ENCODE data around the gene MYBPH.

The MYBPH gene

DNA sequence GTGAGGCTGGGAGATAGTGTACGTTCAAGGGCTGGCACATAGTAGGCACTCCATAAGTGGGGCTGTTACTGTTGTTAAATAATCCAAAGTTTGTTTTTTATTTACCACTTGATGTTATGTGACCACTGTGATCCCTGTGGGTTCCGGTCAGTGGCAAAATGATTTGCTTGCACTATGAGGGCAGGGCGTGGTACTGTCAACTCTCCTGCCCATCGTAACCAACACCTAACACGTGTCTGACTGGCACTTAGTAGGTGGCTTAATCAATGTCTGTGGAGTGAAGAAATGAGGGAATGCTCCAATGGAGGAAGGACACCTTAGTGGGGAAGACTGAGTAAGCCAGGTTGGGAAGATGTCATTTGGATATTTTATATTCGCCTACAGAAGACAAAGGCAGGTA is 33.5 kb downstream of the MYBPH start:
- Histone ChIP-seq H3K4me1 (ENCODE audit: low read depth, poor library complexity, severe bottlenecking) (no peaks in the 10 kb centered on the region), H3K4me2 (no peak overlapping the region), H3K27me3 (ENCODE audit: insufficient read depth, low read depth) (no peaks in the 10 kb centered on the region; the same call in 1 of the 2 replicates), H3K36me3 (ENCODE audit: insufficient read depth) (no peaks in the 10 kb centered on the region), H4K20me1 (ENCODE audit: insufficient read depth) (no peaks in the 10 kb centered on the region), H3K4me3 (IDR thresholded peaks at IDR 0.05; ENCODE audit: insufficient read depth, low read depth, low read length) (no peak overlapping the region), H3K79me2 (ENCODE audit: insufficient read depth, low read depth) (no peaks in the 10 kb centered on the region), H2AFZ (ENCODE audit: low read depth) (no peak overlapping the region), H3K27ac (no peak overlapping the region), H3K9ac (no peak overlapping the region)
- TF ChIP-seq, protein P1, sequence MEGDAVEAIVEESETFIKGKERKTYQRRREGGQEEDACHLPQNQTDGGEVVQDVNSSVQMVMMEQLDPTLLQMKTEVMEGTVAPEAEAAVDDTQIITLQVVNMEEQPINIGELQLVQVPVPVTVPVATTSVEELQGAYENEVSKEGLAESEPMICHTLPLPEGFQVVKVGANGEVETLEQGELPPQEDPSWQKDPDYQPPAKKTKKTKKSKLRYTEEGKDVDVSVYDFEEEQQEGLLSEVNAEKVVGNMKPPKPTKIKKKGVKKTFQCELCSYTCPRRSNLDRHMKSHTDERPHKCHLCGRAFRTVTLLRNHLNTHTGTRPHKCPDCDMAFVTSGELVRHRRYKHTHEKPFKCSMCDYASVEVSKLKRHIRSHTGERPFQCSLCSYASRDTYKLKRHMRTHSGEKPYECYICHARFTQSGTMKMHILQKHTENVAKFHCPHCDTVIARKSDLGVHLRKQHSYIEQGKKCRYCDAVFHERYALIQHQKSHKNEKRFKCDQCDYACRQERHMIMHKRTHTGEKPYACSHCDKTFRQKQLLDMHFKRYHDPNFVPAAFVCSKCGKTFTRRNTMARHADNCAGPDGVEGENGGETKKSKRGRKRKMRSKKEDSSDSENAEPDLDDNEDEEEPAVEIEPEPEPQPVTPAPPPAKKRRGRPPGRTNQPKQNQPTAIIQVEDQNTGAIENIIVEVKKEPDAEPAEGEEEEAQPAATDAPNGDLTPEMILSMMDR (conservative IDR thresholded peaks at IDR 0.05; ENCODE audit: low read depth, low read length), result no peak

DNA sequence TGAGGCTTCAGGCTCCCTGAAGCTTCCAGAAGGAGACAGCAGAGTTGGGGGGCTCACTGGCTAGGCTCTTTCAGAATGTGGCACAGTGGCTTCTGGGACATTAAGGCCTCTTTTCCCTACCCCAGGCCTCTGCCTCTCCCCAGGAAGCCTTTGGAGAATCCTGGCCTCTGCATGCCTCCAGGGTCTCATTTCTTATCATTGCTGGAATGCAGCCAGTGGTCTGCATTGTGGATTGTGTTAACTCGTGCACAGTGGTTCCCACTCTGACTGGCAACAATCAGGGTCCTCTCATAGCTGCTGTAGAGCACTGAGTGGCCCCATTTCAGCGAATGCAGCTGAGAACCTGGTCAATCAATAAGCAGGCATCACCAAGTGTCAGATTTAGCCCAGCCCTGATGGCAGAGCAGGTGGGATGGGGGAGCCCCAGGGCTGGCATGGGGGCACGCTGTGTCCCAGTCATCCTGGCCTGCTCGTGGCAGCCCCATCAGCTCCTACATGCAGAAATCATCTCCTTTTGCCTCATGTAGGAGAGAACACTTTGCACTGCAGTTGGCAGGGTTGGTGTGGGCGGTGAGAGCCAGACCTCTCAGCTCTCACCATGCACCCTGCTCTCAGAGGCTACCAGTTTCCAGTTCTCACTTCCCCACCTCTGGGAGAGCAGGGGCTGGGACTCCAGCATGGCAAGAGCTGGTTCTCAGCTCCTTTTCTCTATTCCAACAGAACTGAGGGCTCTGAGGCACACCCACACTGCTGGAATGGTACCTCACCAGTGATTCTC is 34.7 kb downstream of the MYBPH start:
- Histone ChIP-seq H3K4me2 (no peak overlapping the region), H2AFZ (ENCODE audit: low read depth) (no peak overlapping the region)
- TF ChIP-seq, protein P1 (conservative IDR thresholded peaks at IDR 0.05; ENCODE audit: low read depth, low read length), result no peak

DNA sequence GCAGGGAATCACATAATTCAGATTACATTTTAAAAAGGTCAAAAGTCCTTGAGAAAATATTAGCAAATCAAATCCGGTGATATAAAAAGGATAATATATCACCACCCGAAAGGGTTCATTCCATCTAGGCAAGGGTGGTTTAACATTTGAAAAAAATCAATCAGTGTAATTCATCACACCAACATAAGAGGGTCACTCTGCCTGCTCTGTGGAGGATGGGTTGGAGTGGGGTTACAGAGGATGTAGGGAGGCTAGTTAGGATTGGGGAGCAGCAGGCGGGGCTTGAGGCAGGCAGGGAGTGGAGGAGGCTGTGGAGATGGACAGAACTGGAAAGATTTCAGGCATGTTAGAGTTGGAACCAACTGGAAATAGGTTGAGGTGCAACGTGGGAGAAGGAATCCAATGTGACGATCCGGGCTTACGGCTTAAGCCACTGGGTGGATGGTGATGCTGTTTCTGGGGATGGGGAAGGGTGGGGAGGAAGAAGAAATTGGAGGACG is 35.6 kb downstream of the MYBPH start:
- Histone ChIP-seq H3K36me3 (ENCODE audit: insufficient read depth) (no peaks in the 10 kb centered on the region), H3K4me3 (IDR thresholded peaks at IDR 0.05; ENCODE audit: insufficient read depth, low read depth, low read length) (no peak overlapping the region), H3K27me3 (ENCODE audit: insufficient read depth, low read depth) (no peaks in the 10 kb centered on the region; the same call in 1 of the 2 replicates), H2AFZ (ENCODE audit: low read depth) (no peak overlapping the region), H4K20me1 (ENCODE audit: insufficient read depth) (no peaks in the 10 kb centered on the region), H3K9ac (no peak overlapping the region), H3K4me1 (ENCODE audit: low read depth, poor library complexity, severe bottlenecking) (no peaks in the 10 kb centered on the region), H3K27ac (no peak overlapping the region), H3K4me2 (no peak overlapping the region), H3K79me2 (ENCODE audit: insufficient read depth, low read depth) (no peaks in the 10 kb centered on the region)
- TF ChIP-seq, protein P1 (conservative IDR thresholded peaks at IDR 0.05; ENCODE audit: low read depth, low read length), result no peak

More for the DNA sequence above, 34.7 kb downstream of the MYBPH start:
- H3K9ac ChIP-seq, result no peak overlapping the region
- no peaks in the 10 kb centered on the region for H3K36me3 ChIP-seq (ENCODE audit: insufficient read depth)
- H3K27me3 ChIP-seq (ENCODE audit: insufficient read depth, low read depth), result no peaks in the 10 kb centered on the region; the same call in 1 of the 2 replicates
- no peak overlapping the region for H3K27ac ChIP-seq
- H3K4me1 ChIP-seq (ENCODE audit: low read depth, poor library complexity, severe bottlenecking), result no peaks in the 10 kb centered on the region
- no peak overlapping the region for H3K4me3 ChIP-seq (IDR thresholded peaks at IDR 0.05; ENCODE audit: insufficient read depth, low read depth, low read length)
- no peaks in the 10 kb centered on the region for H4K20me1 ChIP-seq (ENCODE audit: insufficient read depth)
- no peaks in the 10 kb centered on the region for H3K79me2 ChIP-seq (ENCODE audit: insufficient read depth, low read depth)

DNA sequence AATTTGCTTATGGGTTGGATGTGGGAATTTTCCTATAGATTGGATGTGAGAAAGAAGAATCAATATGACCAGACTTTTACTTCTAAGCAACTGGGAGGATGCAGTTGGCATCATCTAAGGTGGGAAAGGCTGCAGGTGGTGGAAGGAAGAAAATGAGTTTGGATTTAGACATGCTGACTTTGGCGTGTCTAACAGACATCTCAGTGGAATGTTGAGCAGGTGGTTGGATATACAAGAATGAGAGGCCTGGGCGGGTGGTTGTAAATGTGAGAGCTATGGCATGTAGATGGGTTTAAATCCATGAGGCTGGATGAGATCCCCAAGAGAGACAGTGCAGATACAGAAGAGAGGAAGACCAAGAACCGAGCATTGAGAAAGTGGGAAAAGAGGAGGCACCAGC is 37.6 kb downstream of the MYBPH start:
- Histone ChIP-seq H3K4me2 (no peak overlapping the region), H3K36me3 (ENCODE audit: insufficient read depth) (no peaks in the 10 kb centered on the region), H3K27ac (no peak overlapping the region), H3K27me3 (ENCODE audit: insufficient read depth, low read depth) (no peaks in the 10 kb centered on the region; the same call in 1 of the 2 replicates), H3K4me3 (IDR thresholded peaks at IDR 0.05; ENCODE audit: insufficient read depth, low read depth, low read length) (no peak overlapping the region), H4K20me1 (ENCODE audit: insufficient read depth) (no peaks in the 10 kb centered on the region), H2AFZ (ENCODE audit: low read depth) (no peak overlapping the region), H3K4me1 (ENCODE audit: low read depth, poor library complexity, severe bottlenecking) (no peaks in the 10 kb centered on the region), H3K9ac (no peak overlapping the region), H3K79me2 (ENCODE audit: insufficient read depth, low read depth) (no peaks in the 10 kb centered on the region)
- TF ChIP-seq, protein P1 (conservative IDR thresholded peaks at IDR 0.05; ENCODE audit: low read depth, low read length), result no peak
